ENCODE results near the gene SAC3D1.

SAC3D1 gene

GRCh38 chr11:65064847-65065240 lies 23.8 kb downstream of the SAC3D1 start:
- TF ChIP-seq CTCF (IDR thresholded peaks at IDR 0.05; ENCODE audit: control insufficient read depth, extremely low read depth, insufficient read depth): no peak
- H3K4me3 ChIP-seq (ENCODE audit: low read depth, low read length): no peak overlapping the region
- no peak for DNase-seq (ENCODE audit: low read depth)

- no peak for DNase-seq (ENCODE audit: low read depth)
- TF ChIP-seq CTCF (IDR thresholded peaks at IDR 0.05; ENCODE audit: control insufficient read depth, extremely low read depth, insufficient read depth): no peak
- no peak overlapping the region for H3K4me3 ChIP-seq (ENCODE audit: low read depth, low read length)
These were observed 24.8 kb downstream of the SAC3D1 start for GRCh38 chr11:65065851-65066250.

GRCh38 chr11:65066315-65066714 lies 25.3 kb downstream of the SAC3D1 start:
- no peak overlapping the region for H3K4me3 ChIP-seq (ENCODE audit: low read depth, low read length)
- no peak for TF ChIP-seq CTCF (IDR thresholded peaks at IDR 0.05; ENCODE audit: control insufficient read depth, extremely low read depth, insufficient read depth)
- DNase-seq (ENCODE audit: low read depth): no peak

GRCh38 chr11:65066805-65067291 lies 25.8 kb downstream of the SAC3D1 start:
- no peak for DNase-seq (ENCODE audit: low read depth)
- H3K4me3 ChIP-seq (ENCODE audit: low read depth, low read length): no peak overlapping the region
- TF ChIP-seq CTCF (IDR thresholded peaks at IDR 0.05; ENCODE audit: control insufficient read depth, extremely low read depth, insufficient read depth): no peak

- no peak for DNase-seq (ENCODE audit: low read depth)
- H3K4me3 ChIP-seq (ENCODE audit: low read depth, low read length): no peak overlapping the region
- TF ChIP-seq CTCF (IDR thresholded peaks at IDR 0.05; ENCODE audit: control insufficient read depth, extremely low read depth, insufficient read depth): no peak
These were observed 26.4 kb downstream of the SAC3D1 start for GRCh38 chr11:65067446-65067845.

- DNase-seq (ENCODE audit: low read depth): no peak
- H3K4me3 ChIP-seq (ENCODE audit: low read depth, low read length): no peak overlapping the region
- no peak for TF ChIP-seq CTCF (IDR thresholded peaks at IDR 0.05; ENCODE audit: control insufficient read depth, extremely low read depth, insufficient read depth)
These were observed 28.2 kb downstream of the SAC3D1 start for GRCh38 chr11:65069217-65069616.

- no peak for DNase-seq (ENCODE audit: low read depth)
These were observed 31.1 kb downstream of the SAC3D1 start for GRCh38 chr11:65071907-65072630.

More at GRCh38 chr11:65071907-65072630, 31.1 kb downstream of the SAC3D1 start:
- no peak for TF ChIP-seq CTCF (IDR thresholded peaks at IDR 0.05; ENCODE audit: control insufficient read depth, extremely low read depth, insufficient read depth)
- no peak overlapping the region for H3K4me3 ChIP-seq (ENCODE audit: low read depth, low read length)
